NCI-H2196 treated with DMSO at 0.1 percent for 48 hours (cell line): ENCODE results near the gene ING2.
"Not testable (repeated sequence)": the region's sequence is repeated elsewhere in the genome, so short reads cannot be mapped to it uniquely, and the experiment has no call there.

Experiments used
- DNase-seq: peaks from one replicate; lab custom pipeline; 2025; ENCODE audit not compliant: unreplicated experiment; lab: John Stamatoyannopoulos, UW

The ING2 gene

GRCh38 chr4:183546376-183546775 lies 41.5 kb downstream of the ING2 start:
- DNase-seq, result no peak

GRCh38 chr4:183548306-183548705 lies 43.4 kb downstream of the ING2 start:
- no peak for DNase-seq

- DNase-seq, result no peak
These were observed 45.7 kb downstream of the ING2 start for GRCh38 chr4:183550345-183551093.

DNA sequence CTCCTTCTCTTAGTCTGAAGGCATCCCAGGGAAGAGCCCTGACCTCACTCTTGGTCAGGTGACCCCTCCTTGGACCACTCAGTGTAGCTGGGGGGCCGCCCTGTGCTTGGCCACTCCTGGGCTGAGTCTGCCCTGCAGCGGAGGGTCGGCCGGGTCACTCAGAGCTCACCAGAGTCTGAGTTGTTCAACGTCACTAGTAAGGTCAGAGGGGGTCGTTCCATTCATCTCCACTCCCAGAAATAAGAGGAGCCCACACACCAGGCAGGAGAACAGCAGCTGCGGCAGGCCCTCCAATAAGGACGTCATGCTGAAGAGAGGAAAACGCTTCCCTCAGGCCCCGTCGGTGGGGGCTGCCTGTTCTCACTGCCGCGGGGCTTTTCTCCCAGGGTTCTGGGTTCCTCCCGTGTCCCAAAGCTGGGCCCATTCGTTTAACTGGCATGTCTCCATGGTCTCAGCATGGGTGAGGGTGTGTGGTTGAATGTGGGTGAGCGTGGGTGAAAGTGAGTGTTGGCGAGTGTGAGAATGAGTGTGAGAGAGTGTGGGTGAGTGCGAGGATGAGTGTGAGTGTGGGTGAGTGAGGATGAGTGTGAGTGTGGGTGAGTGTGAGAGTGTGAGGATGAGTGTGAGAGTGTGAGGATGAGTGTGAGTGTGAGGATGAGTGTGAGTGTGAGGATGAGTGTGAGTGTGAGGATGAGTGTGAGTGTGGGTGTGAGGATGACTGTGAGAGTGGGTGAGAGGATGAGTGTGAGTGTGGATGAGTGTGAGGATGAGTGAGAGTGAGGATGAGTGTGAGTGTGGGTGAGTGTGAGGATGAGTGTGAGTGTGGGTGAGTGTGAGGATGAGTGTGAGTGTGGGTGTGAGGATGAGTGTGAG lies 47.7 kb downstream of the ING2 start:
- no peak for DNase-seq

DNA sequence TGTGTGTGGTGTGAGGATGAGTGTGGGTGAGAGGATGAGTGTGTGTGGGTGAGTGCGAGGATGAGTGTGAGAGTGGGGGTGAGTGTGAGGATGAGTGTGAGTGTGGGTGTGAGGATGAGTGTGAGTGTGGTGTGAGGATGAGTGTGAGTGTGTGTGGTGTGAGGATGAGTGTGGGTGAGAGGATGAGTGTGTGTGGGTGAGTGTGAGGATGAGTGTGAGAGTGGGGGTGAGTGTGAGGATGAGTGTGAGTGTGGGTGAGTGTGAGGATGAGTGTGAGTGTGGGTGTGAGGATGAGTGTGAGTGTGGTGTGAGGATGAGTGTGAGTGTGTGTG lies 48.3 kb downstream of the ING2 start:
- not testable (repeated sequence) for DNase-seq

DNA sequence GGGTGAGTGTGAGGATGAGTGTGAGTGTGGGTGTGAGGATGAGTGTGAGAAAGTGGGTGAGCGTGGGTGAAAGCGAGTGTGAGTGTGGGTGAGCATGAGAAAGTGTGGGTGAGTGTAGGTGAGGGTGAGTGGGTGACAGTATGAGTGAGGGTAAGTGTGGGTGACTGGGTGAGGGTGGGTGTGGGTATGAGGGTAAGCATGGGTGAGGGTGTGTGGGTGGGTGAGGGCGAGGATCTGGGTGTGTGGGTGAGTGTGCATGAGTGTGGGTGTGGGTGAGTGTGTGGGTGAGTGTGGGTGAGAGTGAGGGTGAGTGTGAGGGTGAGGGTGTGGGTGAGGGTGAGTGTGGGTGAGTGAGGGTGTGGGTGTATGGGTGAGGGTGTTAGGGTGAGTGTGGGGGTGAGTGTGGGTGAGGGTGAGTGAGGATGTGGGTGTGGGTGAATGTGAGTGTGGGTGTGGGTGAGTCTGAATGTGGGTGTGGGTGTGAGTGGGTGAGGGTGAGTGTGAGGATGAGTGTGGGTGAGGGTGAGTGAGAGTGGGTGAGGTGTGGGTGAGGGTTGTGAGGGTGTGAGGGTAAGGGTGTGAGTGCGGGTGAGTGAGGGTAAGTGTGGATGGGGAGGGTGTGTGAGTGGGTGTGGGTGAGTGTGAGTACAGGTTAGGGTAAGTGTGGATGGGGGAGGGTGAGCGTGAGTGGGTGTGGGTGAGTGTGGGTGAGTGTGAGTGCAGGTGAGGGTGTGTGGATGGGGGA lies 48.9 kb downstream of the ING2 start:
- no peak for DNase-seq

GRCh38 chr4:183554346-183554686 lies 49.5 kb downstream of the ING2 start:
- DNase-seq, result no peak

DNA sequence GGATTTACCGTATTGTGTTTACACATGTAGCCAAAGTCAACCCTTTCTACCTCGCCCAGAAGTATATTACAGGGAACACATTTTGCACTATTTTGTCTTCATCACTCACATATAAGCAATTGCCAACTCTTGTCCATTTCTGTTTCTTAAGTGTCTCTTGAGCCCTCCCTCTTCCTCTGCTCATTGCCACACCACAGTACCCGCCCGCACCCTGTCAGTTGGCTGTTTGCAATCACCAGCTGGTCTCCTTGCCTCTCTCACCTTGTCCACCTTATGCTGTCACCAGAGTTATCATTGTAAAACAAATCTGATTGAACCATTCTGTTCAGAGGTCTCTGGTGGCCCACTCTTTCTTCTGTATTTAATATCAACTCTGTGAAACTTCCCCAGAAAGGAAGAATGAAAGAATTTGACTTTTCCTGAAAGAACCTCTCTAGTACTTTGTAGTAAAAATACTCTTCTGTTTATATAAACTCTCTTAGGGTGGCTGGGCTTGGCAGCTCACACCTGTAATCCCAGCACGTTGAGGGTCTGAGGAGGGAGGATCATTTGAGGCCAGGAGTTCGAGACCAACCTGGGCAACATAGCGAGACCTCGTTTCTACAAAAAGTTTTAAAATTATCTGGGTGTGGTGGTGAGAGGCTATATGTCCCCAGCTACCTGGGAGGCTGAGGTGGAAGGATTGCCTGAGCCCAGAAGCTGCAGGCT lies 50.2 kb downstream of the ING2 start:
- no peak for DNase-seq

GRCh38 chr4:183556947-183557346 lies 52.1 kb downstream of the ING2 start:
- no peak for DNase-seq

DNA sequence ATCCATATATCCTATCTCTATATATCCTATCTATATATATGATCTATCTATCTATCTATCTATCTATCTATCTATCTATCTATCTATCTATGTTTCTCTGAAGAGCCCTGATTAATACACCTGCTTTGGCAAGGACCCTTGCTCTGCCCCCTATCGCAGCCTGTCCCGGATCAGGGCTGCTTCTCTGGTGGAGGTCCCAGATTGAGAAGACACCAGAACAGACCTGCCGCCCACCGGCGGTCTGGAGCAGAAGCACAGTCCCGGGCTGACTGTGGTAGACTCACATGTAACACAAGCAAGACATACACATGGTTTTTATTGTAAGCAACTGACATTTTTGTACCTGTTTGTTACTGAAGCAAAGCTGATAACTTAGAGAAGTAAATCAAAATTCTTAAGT lies 52.8 kb downstream of the ING2 start:
- DNase-seq, result no peak

- DNase-seq, result no peak
These were observed 54.0 kb downstream of the ING2 start for GRCh38 chr4:183558873-183559272.

DNA sequence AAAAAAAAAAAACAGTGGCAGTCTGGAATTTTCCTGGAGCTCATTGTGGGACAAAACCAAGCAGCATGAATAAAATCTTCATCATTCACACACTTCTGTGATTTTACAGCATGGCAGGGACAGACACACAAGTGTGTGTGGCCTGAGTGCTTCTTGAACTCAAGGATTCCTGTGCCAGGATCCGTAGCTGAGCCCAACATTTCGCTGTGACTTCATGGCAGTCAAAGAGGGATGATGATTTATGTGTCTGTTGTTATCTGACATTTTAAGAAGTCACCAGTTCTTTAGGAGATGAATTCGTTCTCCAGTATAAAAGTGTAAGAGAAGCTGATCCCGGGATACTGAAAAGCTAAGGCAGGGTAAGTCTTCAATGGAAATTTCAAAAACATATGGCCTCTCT lies 57.0 kb downstream of the ING2 start:
- no peak for DNase-seq
